ENCODE results near the gene DNMBP. TPM values are rescaled to one million over a fixed set of nuclear protein-coding genes. Genes with fewer than 3 reads are reported as not detected.

The DNMBP gene
- total and polyA plus RNA-seq, 2 of the 8 experiments (the other 6 are each of a cell fraction or from before 2014, with no cell fraction given), result 19.1 to 26.4 TPM

GRCh38 chr10:99913831-99914235 lies 95.9 kb downstream of the DNMBP start:
- Histone ChIP-seq H3K9me3 (ENCODE audit: insufficient read depth in 2 of 2, low read depth in 1 of 2, low read length in 1 of 2) (no peaks in the 10 kb centered on the region), H3K23ac (ENCODE audit: insufficient read length) (peak overlapping the region; percentile 42), H3K4me2 (ENCODE audit: insufficient read depth in 1 of 2, low read depth in 2 of 2, low read length in 2 of 2) (peak overlapping the region; percentile 70 to 87), H2AK5ac (ENCODE audit: low read depth, low read length) (no peak overlapping the region), H3K79me2 (ENCODE audit: control insufficient read depth in 1 of 2, insufficient read depth in 2 of 2, low read length in 2 of 2) (peaks cover 10 to 56% of the 10 kb centered on the region in 2 experiments), H3K23me2 (ENCODE audit: low read depth, low read length) (peaks cover 6% of the 10 kb centered on the region), H4K8ac (ENCODE audit: extremely low read depth, insufficient read depth, low read length) (peak overlapping the region; percentile 47; the same call in 1 of the 2 replicates), H3K18ac (ENCODE audit: extremely low read depth, low read length) (peak overlapping the region; percentile 99), H4K91ac (replicated peaks; ENCODE audit: insufficient read length, low read length) (peak overlapping the region; percentile 92), H3K79me1 (ENCODE audit: low read depth, low read length) (peaks cover 6% of the 10 kb centered on the region), H2BK15ac (ENCODE audit: low read length) (no peak overlapping the region), H3K9ac (replicated peaks in 1 of 4; ENCODE audit: extremely low read depth in 1 of 4, low read depth in 3 of 4, low read length in 3 of 4) (peak overlapping the region; percentile 81 to 95 (median 89)), H2BK5ac (ENCODE audit: low read depth, low read length) (peak overlapping the region; percentile 97), H2BK120ac (replicated peaks; ENCODE audit: low read depth, low read length) (peak overlapping the region; percentile 94), H3K14ac (ENCODE audit: insufficient read length) (peak overlapping the region; percentile 13), H3K56ac (replicated peaks; ENCODE audit: insufficient read length, low read depth, low read length) (peak overlapping the region; percentile 96), H2BK20ac (ENCODE audit: low read length) (no peak overlapping the region), H3K27me3 (replicated peaks in 1 of 4; ENCODE audit: control insufficient read depth in 3 of 4, extremely low read depth in 1 of 4, insufficient read depth in 3 of 4, low read length in 3 of 4) (no peaks in the 10 kb centered on the region), H2BK12ac (ENCODE audit: low read depth, low read length) (peak overlapping the region; percentile 98), H3K36me3 (ENCODE audit: control insufficient read depth in 2 of 4, insufficient read depth in 4 of 4, low read length in 3 of 4) (peaks cover 0 to 9% (median 4%) of the 10 kb centered on the region in 4 experiments; a peak in 7 of 8 replicates), H2AFZ (ENCODE audit: low read length) (no peak overlapping the region), H4K5ac (ENCODE audit: insufficient read length, low read depth, low read length) (peak overlapping the region; percentile 92), H4K20me1 (replicated peaks in 1 of 2; ENCODE audit: control insufficient read depth in 1 of 2, insufficient read depth in 2 of 2, low read length in 2 of 2) (peaks cover 0 to 1% of the 10 kb centered on the region in 2 experiments), H3K4me3 (ENCODE audit: extremely low read depth in 1 of 4, insufficient read depth in 2 of 4, low read depth in 3 of 4, low read length in 4 of 4) (peak overlapping the region; percentile 72 to 90 (median 87)), H3K27ac (ENCODE audit: low read depth, low read length) (peak overlapping the region; percentile 91), H3K4me1 (replicated peaks in 1 of 4; ENCODE audit: control insufficient read depth in 3 of 4, insufficient read depth in 4 of 4, low read length in 3 of 4) (peaks cover 2 to 10% (median 6%) of the 10 kb centered on the region in 4 experiments; a peak in 4 of 7 replicates), H3K4ac (replicated peaks; ENCODE audit: insufficient read length, low read depth, low read length) (peak overlapping the region; percentile 91)
- 1% methylated on average over 9 of the region's 9 CpGs; no CpG with 5 or more reads in 1 of the 2 experiments for WGBS, 2 experiments (ENCODE audit: extremely low coverage in 1 of 2, insufficient coverage in 1 of 2, insufficient read length in 1 of 2, insufficient replicate concordance in 2 of 2, low coverage in 1 of 2, low lambda C conversion rate in 2 of 2, missing lambda C conversion rate in 1 of 2)
- ChIA-PET CTCF (ENCODE audit: partially characterized antibody) (interaction anchor here (0.6 to 3.7 kb wide), 37 partner anchors 9 to 272 kb away, joined by 3 to 43 read pairs (median 4); no protein-coding TSS in a partner anchor), POLR2A (ENCODE audit: partially characterized antibody) (interaction anchor here (0.7 to 2.7 kb wide), 34 partner anchors 9 to 460 kb away, joined by 3 to 23 read pairs (median 4); partner anchors contain the start of genes DNMBP and ERLIN1)
- FAIRE-seq (peak; percentile 96), DNase-seq (ENCODE audit: low read depth in 1 of 2, low spot score in 2 of 2) (peak; percentile 82 to 96)
- no peak for TF ChIP-seq ATF3 (IDR thresholded peaks at IDR 0.05; ENCODE audit: insufficient read depth, low read depth, low read length)
- no peak for TF ChIP-seq HDAC6 (IDR thresholded peaks at IDR 0.05; ENCODE audit: low read depth, low read length)
- TF ChIP-seq SUZ12 (IDR thresholded peaks at IDR 0.05; ENCODE audit: low read length), result no peak
- no peak for TF ChIP-seq SRF (IDR thresholded peaks at IDR 0.05; ENCODE audit: low read depth, low read length)
- no peak for TF ChIP-seq CEBPB (IDR thresholded peaks at IDR 0.05; ENCODE audit: low read depth, low read length)
- peak in 1 of 2 experiments; percentile 93; a peak in 1 of 3 replicates for TF ChIP-seq EP300 (IDR thresholded peaks at IDR 0.05; ENCODE audit: borderline replicate concordance in 1 of 2, low read depth in 2 of 2, low read length in 2 of 2)
- peak; percentile 59; the same call in 1 of the 2 replicates for TF ChIP-seq RBBP5 (IDR thresholded peaks at IDR 0.05; ENCODE audit: borderline replicate concordance, low read depth, low read length)
- peak; percentile 75; the same call in 1 of the 2 replicates for TF ChIP-seq GABPA (IDR thresholded peaks at IDR 0.05; ENCODE audit: borderline replicate concordance, insufficient read depth, low read length)
- TF ChIP-seq CTBP2 (IDR thresholded peaks at IDR 0.05; ENCODE audit: borderline replicate concordance, insufficient read depth, insufficient read length, low read length), result peak; percentile 75
- no peak; the same call in 1 of the 2 replicates for TF ChIP-seq CHD1 (IDR thresholded peaks at IDR 0.05; ENCODE audit: low read depth, low read length)
- no peak for TF ChIP-seq CBX5 (IDR thresholded peaks at IDR 0.05; ENCODE audit: low read depth, low read length)

Data from H1 (cell line).